Measurements from ENCODE around the gene CPNE5.

The CPNE5 gene

GRCh38 chr6:36781669-36782068 is 57.6 kb downstream of the CPNE5 start:
- H2AFZ ChIP-seq (ENCODE audit: low read length): no peak overlapping the region
- H3K4me1 ChIP-seq (ENCODE audit: insufficient read depth, low read length, poor library complexity, severe bottlenecking): peaks cover 7% of the 10 kb centered on the region
- no peaks in the 10 kb centered on the region for H3F3A ChIP-seq (ENCODE audit: low read depth)
- no peaks in the 10 kb centered on the region for H3K27me3 ChIP-seq (ENCODE audit: insufficient read depth, low read length, poor library complexity, severe bottlenecking)
- no peaks in the 10 kb centered on the region for H3K9me2 ChIP-seq (replicated peaks; ENCODE audit: low read depth, low read length)
- H3K79me2 ChIP-seq (ENCODE audit: insufficient read depth, low read length): no peaks in the 10 kb centered on the region
- no peaks in the 10 kb centered on the region for H3K9me3 ChIP-seq (ENCODE audit: insufficient read depth, low read depth, low read length)
- no peak overlapping the region for H3K9ac ChIP-seq (ENCODE audit: low read depth, low read length, poor library complexity, severe bottlenecking)
- TF ChIP-seq CTCF (conservative IDR thresholded peaks at IDR 0.05; ENCODE audit: low read length) (no peak), EZH2phosphoT487 (IDR thresholded peaks at IDR 0.05; ENCODE audit: borderline replicate concordance) (no peak)
- no peaks in the 10 kb centered on the region for H3K36me3 ChIP-seq (ENCODE audit: insufficient read depth, low read length)
- H3K4me2 ChIP-seq (ENCODE audit: low read depth, low read length, poor library complexity, severe bottlenecking): no peak overlapping the region
- H3K4me3 ChIP-seq (ENCODE audit: low read length, poor library complexity, severe bottlenecking): no peak overlapping the region
- no peaks in the 10 kb centered on the region for H4K20me1 ChIP-seq (ENCODE audit: insufficient read depth, low read length, poor library complexity, severe bottlenecking)

- Histone ChIP-seq H3K79me2 (ENCODE audit: insufficient read depth, low read length) (no peaks in the 10 kb centered on the region), H3K4me2 (ENCODE audit: low read depth, low read length, poor library complexity, severe bottlenecking) (no peak overlapping the region), H3K9ac (ENCODE audit: low read depth, low read length, poor library complexity, severe bottlenecking) (no peak overlapping the region), H3K9me3 (ENCODE audit: insufficient read depth, low read depth, low read length) (no peaks in the 10 kb centered on the region), H3F3A (ENCODE audit: low read depth) (no peaks in the 10 kb centered on the region), H3K27me3 (ENCODE audit: insufficient read depth, low read length, poor library complexity, severe bottlenecking) (no peaks in the 10 kb centered on the region), H4K20me1 (ENCODE audit: insufficient read depth, low read length, poor library complexity, severe bottlenecking) (no peaks in the 10 kb centered on the region), H2AFZ (ENCODE audit: low read length) (no peak overlapping the region), H3K4me1 (ENCODE audit: insufficient read depth, low read length, poor library complexity, severe bottlenecking) (peaks cover 7% of the 10 kb centered on the region), H3K9me2 (replicated peaks; ENCODE audit: low read depth, low read length) (no peaks in the 10 kb centered on the region), H3K4me3 (ENCODE audit: low read length, poor library complexity, severe bottlenecking) (no peak overlapping the region), H3K36me3 (ENCODE audit: insufficient read depth, low read length) (no peaks in the 10 kb centered on the region)
- no peak for TF ChIP-seq EZH2phosphoT487 (IDR thresholded peaks at IDR 0.05; ENCODE audit: borderline replicate concordance)
- no peak for TF ChIP-seq CTCF (conservative IDR thresholded peaks at IDR 0.05; ENCODE audit: low read length)
Observed at GRCh38 chr6:36780442-36781177, 58.6 kb downstream of the CPNE5 start.

GRCh38 chr6:36779227-36779626 is 60.0 kb downstream of the CPNE5 start:
- Histone ChIP-seq H4K20me1 (ENCODE audit: insufficient read depth, low read length, poor library complexity, severe bottlenecking) (no peaks in the 10 kb centered on the region), H3K4me1 (ENCODE audit: insufficient read depth, low read length, poor library complexity, severe bottlenecking) (peaks cover 7% of the 10 kb centered on the region), H3K4me3 (ENCODE audit: low read length, poor library complexity, severe bottlenecking) (no peak overlapping the region), H3K36me3 (ENCODE audit: insufficient read depth, low read length) (no peaks in the 10 kb centered on the region), H3K9me3 (ENCODE audit: insufficient read depth, low read depth, low read length) (no peaks in the 10 kb centered on the region), H2AFZ (ENCODE audit: low read length) (no peak overlapping the region), H3K9ac (ENCODE audit: low read depth, low read length, poor library complexity, severe bottlenecking) (no peak overlapping the region), H3K9me2 (replicated peaks; ENCODE audit: low read depth, low read length) (no peaks in the 10 kb centered on the region), H3K79me2 (ENCODE audit: insufficient read depth, low read length) (no peaks in the 10 kb centered on the region), H3K27me3 (ENCODE audit: insufficient read depth, low read length, poor library complexity, severe bottlenecking) (no peaks in the 10 kb centered on the region), H3K4me2 (ENCODE audit: low read depth, low read length, poor library complexity, severe bottlenecking) (no peak overlapping the region), H3F3A (ENCODE audit: low read depth) (no peaks in the 10 kb centered on the region)
- TF ChIP-seq CTCF (conservative IDR thresholded peaks at IDR 0.05; ENCODE audit: low read length) (no peak), EZH2phosphoT487 (IDR thresholded peaks at IDR 0.05; ENCODE audit: borderline replicate concordance) (no peak)

Data from Loucy (cell line).